Activated naive CD4-positive, alpha-beta T cell treated with Interleukin-2 at 50 U/mL for 16 hours (primary cell): ENCODE data around the gene NT5DC4.
A peak's percentile ranks its signal among the peaks of the same experiment; 100 is the strongest.

Experiments
- DNase-seq: peaks from one replicate; pipeline ENCODE4 v3.0.0-alpha.2; 2020

The NT5DC4 gene

GRCh38 chr2:112724591-112725525 lies 4.0 kb downstream of the NT5DC4 start:
- no peak for DNase-seq

GRCh38 chr2:112725545-112726457 lies 5.0 kb downstream of the NT5DC4 start:
- no peak for DNase-seq

- DNase-seq, result peak; percentile 88
These were observed 5.8 kb downstream of the NT5DC4 start for GRCh38 chr2:112726487-112727190.

- DNase-seq, result no peak
These were observed 6.6 kb downstream of the NT5DC4 start for GRCh38 chr2:112727276-112728028.

- no peak for DNase-seq
These were observed 7.2 kb downstream of the NT5DC4 start for GRCh38 chr2:112728029-112728362.

- no peak for DNase-seq
These were observed 7.8 kb downstream of the NT5DC4 start for GRCh38 chr2:112728378-112729175.

- no peak for DNase-seq
These were observed 9.4 kb downstream of the NT5DC4 start for GRCh38 chr2:112730216-112730615.

- DNase-seq, result no peak
These were observed 10.0 kb downstream of the NT5DC4 start for GRCh38 chr2:112730791-112731190.

- DNase-seq, result no peak
These were observed 10.7 kb downstream of the NT5DC4 start for GRCh38 chr2:112731479-112731878.

- no peak for DNase-seq
These were observed 12.6 kb downstream of the NT5DC4 start for GRCh38 chr2:112733456-112733855.

GRCh38 chr2:112733871-112734270 lies 13.1 kb downstream of the NT5DC4 start:
- no peak for DNase-seq

GRCh38 chr2:112737542-112738232 lies 16.9 kb downstream of the NT5DC4 start:
- DNase-seq, result no peak

GRCh38 chr2:112740527-112740926 lies 19.7 kb downstream of the NT5DC4 start:
- no peak for DNase-seq

GRCh38 chr2:112749755-112750559 lies 29.1 kb downstream of the NT5DC4 start:
- peak; percentile 84 for DNase-seq

GRCh38 chr2:112750560-112750843 lies 29.7 kb downstream of the NT5DC4 start:
- no peak for DNase-seq

GRCh38 chr2:112751451-112752197 lies 30.8 kb downstream of the NT5DC4 start:
- no peak for DNase-seq

GRCh38 chr2:112752667-112753066 lies 31.8 kb downstream of the NT5DC4 start:
- no peak for DNase-seq

- no peak for DNase-seq
These were observed 33.7 kb downstream of the NT5DC4 start for GRCh38 chr2:112754564-112754963.

GRCh38 chr2:112755444-112755843 lies 34.6 kb downstream of the NT5DC4 start:
- DNase-seq, result no peak
